ACC112 (cell line): Measurements from ENCODE around the gene MIR17HG.

Experiments
- H2AFZ ChIP-seq: fragments of 200-600 bp; sonication (generic); one replicate; pipeline ENCODE4 v1.6.0; 2017; ENCODE audit warnings: antibody characterized with exemption, low read length; ENCODE audit not compliant: unreplicated experiment
- H3K27ac ChIP-seq: fragments of 200-600 bp; sonication (generic); 2 replicates; pipeline ENCODE4 v1.5.1; 2014; ENCODE audit warnings: low read depth, mild to moderate bottlenecking, antibody characterized with exemption, low read length, moderate library complexity
- H3K27me3 ChIP-seq: fragments of 200-600 bp; sonication (generic); 2 replicates; pipeline ENCODE4 v1.6.1; 2014; ENCODE audit warnings: mild to moderate bottlenecking, antibody characterized with exemption, low read length, moderate library complexity, mixed read lengths; ENCODE audit not compliant: insufficient read depth
- H3K36me3 ChIP-seq: fragments of 200-600 bp; sonication (generic); 2 replicates; pipeline ENCODE4 v1.6.1; 2016; ENCODE audit warnings: mild to moderate bottlenecking, antibody characterized with exemption, low read length, moderate library complexity, mixed read lengths; ENCODE audit not compliant: insufficient read depth
- H3K4me1 ChIP-seq: fragments of 200-600 bp; sonication (generic); one replicate; pipeline ENCODE4 v1.6.1; 2016; ENCODE audit warnings: low read length, mixed read lengths; ENCODE audit not compliant: insufficient read depth, unreplicated experiment, control insufficient read depth
- H3K4me3 ChIP-seq: fragments of 200-600 bp; sonication (generic); 2 replicates; pipeline ENCODE4 v1.5.1; 2014; ENCODE audit warnings: mild to moderate bottlenecking, low read depth, low read length
- H3K79me2 ChIP-seq: fragments of 200-600 bp; sonication (generic); one replicate; pipeline ENCODE4 v1.6.0; 2016; ENCODE audit warnings: low read length; ENCODE audit not compliant: control insufficient read depth, unreplicated experiment, insufficient read depth

Gene MIR17HG

GRCh38 chr13:91355826-91356710 is 8.6 kb downstream of the MIR17HG start:
- H3K27ac ChIP-seq, result no peak overlapping the region
- H3K79me2 ChIP-seq, result peaks cover 17% of the 10 kb centered on the region
- no peak overlapping the region for H2AFZ ChIP-seq
- no peak overlapping the region for H3K4me3 ChIP-seq
- H3K4me1 ChIP-seq, result peaks cover 7% of the 10 kb centered on the region
- H3K27me3 ChIP-seq, result no peaks in the 10 kb centered on the region
- H3K36me3 ChIP-seq, result peaks cover 39% of the 10 kb centered on the region

GRCh38 chr13:91356919-91357612 is 9.6 kb downstream of the MIR17HG start:
- no peaks in the 10 kb centered on the region for H3K27me3 ChIP-seq
- no peak overlapping the region for H3K27ac ChIP-seq
- H3K4me1 ChIP-seq, result no peaks in the 10 kb centered on the region
- H2AFZ ChIP-seq, result no peak overlapping the region
- peaks cover 29% of the 10 kb centered on the region for H3K36me3 ChIP-seq
- H3K79me2 ChIP-seq, result peaks cover 7% of the 10 kb centered on the region
- H3K4me3 ChIP-seq, result no peak overlapping the region

- Histone ChIP-seq H3K27ac (no peak overlapping the region), H2AFZ (no peak overlapping the region)
Measured at GRCh38 chr13:91357613-91358386, 10.3 kb downstream of the MIR17HG start.

GRCh38 chr13:91358387-91358782 is 10.9 kb downstream of the MIR17HG start:
- Histone ChIP-seq H2AFZ (no peak overlapping the region), H3K4me1 (no peaks in the 10 kb centered on the region), H3K79me2 (no peaks in the 10 kb centered on the region), H3K27ac (no peak overlapping the region), H3K4me3 (no peak overlapping the region), H3K36me3 (peaks cover 23% of the 10 kb centered on the region), H3K27me3 (no peaks in the 10 kb centered on the region)

More at GRCh38 chr13:91357613-91358386, 10.3 kb downstream of the MIR17HG start:
- Histone ChIP-seq H3K36me3 (peaks cover 27% of the 10 kb centered on the region), H3K4me1 (no peaks in the 10 kb centered on the region), H3K27me3 (no peaks in the 10 kb centered on the region), H3K79me2 (no peaks in the 10 kb centered on the region), H3K4me3 (no peak overlapping the region)

GRCh38 chr13:91359111-91359510 is 11.6 kb downstream of the MIR17HG start:
- Histone ChIP-seq H3K27ac (no peak overlapping the region), H2AFZ (no peak overlapping the region), H3K36me3 (peaks cover 16% of the 10 kb centered on the region), H3K79me2 (no peaks in the 10 kb centered on the region), H3K4me3 (no peak overlapping the region), H3K27me3 (no peaks in the 10 kb centered on the region), H3K4me1 (no peaks in the 10 kb centered on the region)

- H3K4me1 ChIP-seq, result no peaks in the 10 kb centered on the region
- peaks cover 11% of the 10 kb centered on the region; the same call in 1 of the 2 replicates for H3K36me3 ChIP-seq
- no peaks in the 10 kb centered on the region for H3K79me2 ChIP-seq
- no peaks in the 10 kb centered on the region for H3K27me3 ChIP-seq
- H3K27ac ChIP-seq, result no peak overlapping the region
- H2AFZ ChIP-seq, result no peak overlapping the region
- no peak overlapping the region for H3K4me3 ChIP-seq
Measured at GRCh38 chr13:91359631-91360030, 12.1 kb downstream of the MIR17HG start.

- H3K4me3 ChIP-seq, result no peak overlapping the region
- H3K27me3 ChIP-seq, result no peaks in the 10 kb centered on the region
- 0 out of 2 replicates have a peak, but pooled peaks cover 5% of the 10 kb centered on the region for H3K36me3 ChIP-seq
- no peaks in the 10 kb centered on the region for H3K79me2 ChIP-seq
- no peaks in the 10 kb centered on the region for H3K4me1 ChIP-seq
- no peak overlapping the region for H2AFZ ChIP-seq
- no peak overlapping the region for H3K27ac ChIP-seq
Measured at GRCh38 chr13:91360246-91360751, 12.8 kb downstream of the MIR17HG start.

- Histone ChIP-seq H2AFZ (no peak overlapping the region), H3K4me3 (no peak overlapping the region), H3K79me2 (no peaks in the 10 kb centered on the region), H3K36me3 (no peaks in the 10 kb centered on the region), H3K27ac (no peak overlapping the region), H3K27me3 (no peaks in the 10 kb centered on the region), H3K4me1 (no peaks in the 10 kb centered on the region)
Measured at GRCh38 chr13:91361755-91362271, 14.3 kb downstream of the MIR17HG start.

- Histone ChIP-seq H3K36me3 (no peaks in the 10 kb centered on the region), H2AFZ (no peak overlapping the region), H3K4me1 (no peaks in the 10 kb centered on the region), H3K27me3 (no peaks in the 10 kb centered on the region), H3K27ac (no peak overlapping the region), H3K79me2 (no peaks in the 10 kb centered on the region), H3K4me3 (no peak overlapping the region)
Measured at GRCh38 chr13:91362908-91363307, 15.4 kb downstream of the MIR17HG start.

GRCh38 chr13:91368101-91368500 is 20.6 kb downstream of the MIR17HG start:
- H2AFZ ChIP-seq, result no peak overlapping the region

More at GRCh38 chr13:91368101-91368500, 20.6 kb downstream of the MIR17HG start:
- Histone ChIP-seq H3K4me1 (no peaks in the 10 kb centered on the region), H3K27ac (no peak overlapping the region), H3K4me3 (no peak overlapping the region), H3K27me3 (peaks cover 3% of the 10 kb centered on the region; the same call in 1 of the 2 replicates), H3K79me2 (no peaks in the 10 kb centered on the region), H3K36me3 (no peaks in the 10 kb centered on the region)
